H1 (cell line): ENCODE data around the gene SRPK3. TPM values are rescaled to one million over a fixed set of nuclear protein-coding genes. Genes with fewer than 3 reads are reported as not detected.

Experiments used
- CTCF ChIA-PET: fragments of 300-600 bp; sonication (Branson Sonifier 250); formaldehyde crosslinking; loops from one replicate; lab custom pipeline; 2021; ENCODE audit not compliant: partially characterized antibody; lab: Charles Lee
- POLR2A ChIA-PET: fragments of 300-600 bp; sonication (Branson Sonifier 250); formaldehyde crosslinking; loops from one replicate; lab custom pipeline; 2021; ENCODE audit warnings: inconsistent platforms; ENCODE audit not compliant: partially characterized antibody; lab: Charles Lee
- DNase-seq, 2 experiments: peaks; one replicate each; pipeline versions ENCODE4 v3.0.0 to v3.0.0-alpha.2; 2010 to 2022; ENCODE audit warnings: low spot score in 2 of 2, low read depth in 1 of 2, mixed read lengths in 1 of 2
- FAIRE-seq: peaks from 2 replicates; lab custom pipeline; 2011; peaks lifted over from hg19 to GRCh38; lab: Jason Lieb, UNC
- H2AFZ ChIP-seq: 2 replicates; pipeline ENCODE4 v1.8.1; 2012; ENCODE audit warnings: low read length, inconsistent platforms
- H2AK5ac ChIP-seq: 2 replicates; pipeline ENCODE4 v1.6.1; 2013; ENCODE audit warnings: low read depth, low read length
- H2BK120ac ChIP-seq: replicated peaks from 2 replicates; pipeline ENCODE3; 2013; ENCODE audit warnings: low read depth, low read length, inconsistent platforms
- H2BK12ac ChIP-seq: 2 replicates; pipeline ENCODE4 v1.6.1; 2013; ENCODE audit warnings: low read depth, low read length
- H2BK15ac ChIP-seq: 2 replicates; pipeline ENCODE4 v1.6.1; 2013; ENCODE audit warnings: low read length
- H2BK20ac ChIP-seq: 2 replicates; pipeline ENCODE4 v1.6.1; 2013; ENCODE audit warnings: low read length
- H2BK5ac ChIP-seq: 2 replicates; pipeline ENCODE4 v1.6.1; 2013; ENCODE audit warnings: low read depth, low read length
- H3K14ac ChIP-seq: 2 replicates; pipeline ENCODE4 v1.6.1; 2013; ENCODE audit warnings: inconsistent platforms; ENCODE audit not compliant: insufficient read length
- H3K18ac ChIP-seq: 2 replicates; pipeline ENCODE4 v1.6.1; 2013; ENCODE audit warnings: low read length; ENCODE audit errors: extremely low read depth
- H3K23ac ChIP-seq: 2 replicates; pipeline ENCODE4 v1.6.1; 2013; ENCODE audit warnings: inconsistent platforms; ENCODE audit not compliant: insufficient read length
- H3K23me2 ChIP-seq: 2 replicates; pipeline ENCODE4 v1.6.1; 2013; ENCODE audit warnings: low read depth, low read length
- H3K27ac ChIP-seq: 2 replicates; pipeline ENCODE4 v1.6.1; 2011; ENCODE audit warnings: low read depth, low read length, inconsistent platforms
- H3K27me3 ChIP-seq, 4 experiments: replicated peaks in 1 of 4; 1 replicate in 1 of 4; 2 replicates in 3 of 4; pipeline versions ENCODE4 v1.6.1 to v1.8.1; 2011 to 2013; ENCODE audit warnings: low read length in 3 of 4, mild to moderate bottlenecking in 3 of 4, inconsistent platforms in 2 of 4, mixed read lengths in 2 of 4, moderate library complexity in 1 of 4; ENCODE audit not compliant: control insufficient read depth in 3 of 4, insufficient read depth in 3 of 4; ENCODE audit errors: extremely low read depth in 1 of 4
- H3K36me3 ChIP-seq, 4 experiments: 2 replicates each; pipeline versions ENCODE4 v1.6.1 to v1.8.1; 2011 to 2013; ENCODE audit warnings: mild to moderate bottlenecking in 4 of 4, low read length in 3 of 4, moderate library complexity in 2 of 4, control low read depth in 1 of 4, inconsistent platforms in 1 of 4; ENCODE audit not compliant: insufficient read depth in 4 of 4, control insufficient read depth in 2 of 4
- H3K4ac ChIP-seq: replicated peaks from 2 replicates; pipeline ENCODE3; 2013; ENCODE audit warnings: low read length, low read depth, mixed read lengths, inconsistent platforms; ENCODE audit not compliant: insufficient read length
- H3K4me1 ChIP-seq, 4 experiments: replicated peaks in 1 of 4; 1 replicate in 1 of 4; 2 replicates in 3 of 4; pipeline versions ENCODE4 v1.6.1 to v1.8.1; 2011 to 2013; ENCODE audit warnings: low read length in 3 of 4, inconsistent platforms in 2 of 4, mixed read lengths in 1 of 4; ENCODE audit not compliant: insufficient read depth in 4 of 4, control insufficient read depth in 3 of 4
- H3K4me2 ChIP-seq, 2 experiments: 2 replicates each; pipeline versions ENCODE4 v1.6.1 to v1.8.1; 2011 to 2013; ENCODE audit warnings: low read depth in 2 of 2, low read length in 2 of 2, control low read depth in 1 of 2, inconsistent platforms in 1 of 2, mild to moderate bottlenecking in 1 of 2; ENCODE audit not compliant: insufficient read depth in 1 of 2
- H3K4me3 ChIP-seq, 4 experiments: fragments of 200-600, 300-600 bp in 1 of 4; sonication (generic), shearing (Covaris generic), sonication (Bioruptor Twin) in 1 of 4; 2 replicates each; pipeline versions ENCODE4 v1.5.1 to v1.8.1; 2011 to 2016; ENCODE audit warnings: low read length in 4 of 4, low read depth in 3 of 4, control low read depth in 2 of 4, inconsistent platforms in 2 of 4, mild to moderate bottlenecking in 2 of 4, mixed read lengths in 1 of 4, moderate library complexity in 1 of 4; ENCODE audit not compliant: insufficient read depth in 2 of 4; ENCODE audit errors: extremely low read depth in 1 of 4
- H3K56ac ChIP-seq: replicated peaks from 2 replicates; pipeline ENCODE3; 2013; ENCODE audit warnings: low read depth, mild to moderate bottlenecking, mixed read lengths, low read length, inconsistent platforms; ENCODE audit not compliant: insufficient read length
- H3K79me1 ChIP-seq: 2 replicates; pipeline ENCODE4 v1.6.1; 2013; ENCODE audit warnings: low read depth, low read length, control low read depth
- H3K79me2 ChIP-seq, 2 experiments: 2 replicates each; pipeline versions ENCODE4 v1.6.1 to v1.8.1; 2012 to 2013; ENCODE audit warnings: low read length in 2 of 2, mild to moderate bottlenecking in 2 of 2, inconsistent platforms in 1 of 2; ENCODE audit not compliant: insufficient read depth in 2 of 2, control insufficient read depth in 1 of 2
- H3K9ac ChIP-seq, 4 experiments: replicated peaks in 1 of 4; 1 replicate in 1 of 4; 2 replicates in 3 of 4; pipeline versions ENCODE4 v1.6.1 to v1.8.1; 2011 to 2013; ENCODE audit warnings: low read depth in 3 of 4, low read length in 3 of 4, control low read depth in 2 of 4, mild to moderate bottlenecking in 2 of 4, moderate library complexity in 2 of 4, inconsistent platforms in 1 of 4; ENCODE audit errors: extremely low read depth in 1 of 4
- H3K9me3 ChIP-seq, 2 experiments: 2 replicates each; pipeline versions ENCODE4 v1.6.1 to v1.8.1; 2012 to 2013; ENCODE audit warnings: mild to moderate bottlenecking in 2 of 2, moderate library complexity in 2 of 2, control low read depth in 1 of 2, inconsistent platforms in 1 of 2, low read depth in 1 of 2, low read length in 1 of 2, mixed read lengths in 1 of 2; ENCODE audit not compliant: insufficient read depth in 2 of 2
- H4K20me1 ChIP-seq, 2 experiments: replicated peaks in 1 of 2; 2 replicates each; pipeline versions ENCODE3 to v1.8.1; 2011 to 2013; ENCODE audit warnings: inconsistent platforms in 2 of 2, low read length in 2 of 2, mild to moderate bottlenecking in 1 of 2; ENCODE audit not compliant: insufficient read depth in 2 of 2, control insufficient read depth in 1 of 2
- H4K5ac ChIP-seq: 2 replicates; pipeline ENCODE4 v1.6.1; 2013; ENCODE audit warnings: low read length, low read depth, mixed read lengths, inconsistent platforms; ENCODE audit not compliant: insufficient read length
- H4K8ac ChIP-seq: 2 replicates; pipeline ENCODE4 v1.8.0; 2013; ENCODE audit warnings: mild to moderate bottlenecking, moderate library complexity, low read length, inconsistent platforms; ENCODE audit not compliant: insufficient read depth; ENCODE audit errors: extremely low read depth
- H4K91ac ChIP-seq: replicated peaks from 2 replicates; pipeline ENCODE3; 2013; ENCODE audit warnings: low read length, mixed read lengths, inconsistent platforms; ENCODE audit not compliant: insufficient read length
- BRCA1 ChIP-seq: IDR thresholded peaks from 2 replicates; pipeline ENCODE4 v1.6.1; 2012; ENCODE audit warnings: low read depth, low read length, improper control_type of control experiment
- CBX8 ChIP-seq: fragments of 300-800, 300-1000 bp; sonication (generic); IDR thresholded peaks from 2 replicates; pipeline ENCODE4 v1.7.1; 2016; ENCODE audit warnings: low read depth, low read length, borderline replicate concordance
- CTBP2 ChIP-seq: IDR thresholded peaks from 2 replicates; pipeline ENCODE4 v1.7.0; 2011; ENCODE audit warnings: borderline replicate concordance, mild to moderate bottlenecking, moderate library complexity, mixed read lengths, low read length; ENCODE audit not compliant: insufficient read depth, insufficient read length
- CTCF ChIP-seq, 3 experiments: IDR thresholded peaks; 1 replicate in 2 of 3; 2 replicates in 1 of 3; pipeline versions ENCODE4 v1.5.1 to v1.6.1; 2011; ENCODE audit warnings: low read length in 3 of 3, mild to moderate bottlenecking in 3 of 3, inconsistent platforms in 2 of 3, low read depth in 1 of 3, moderate library complexity in 1 of 3; ENCODE audit not compliant: insufficient read depth in 1 of 3; ENCODE audit errors: control extremely low read depth in 1 of 3
- SIRT6 ChIP-seq: IDR thresholded peaks from one replicate; pipeline ENCODE4 v1.7.1; 2012; ENCODE audit warnings: low read length, inconsistent platforms
- TCF12 ChIP-seq: IDR thresholded peaks from 2 replicates; pipeline ENCODE4 v1.6.1; 2011; ENCODE audit warnings: low read depth, mild to moderate bottlenecking, low read length
- WGBS, 2 experiments: shearing (Covaris generic) in 1 of 2; methylation state at CpG; one replicate each; pipeline versions ENCODE4 v1.1.6 to v1.1.7; 2013 to 2015; ENCODE audit warnings: low lambda C conversion rate in 2 of 2, mixed read lengths in 2 of 2, inconsistent platforms in 1 of 2, low coverage in 1 of 2, missing lambda C conversion rate in 1 of 2; ENCODE audit not compliant: insufficient replicate concordance in 2 of 2, insufficient coverage in 1 of 2, insufficient read length in 1 of 2; ENCODE audit errors: extremely low coverage in 1 of 2, missing lambda C conversion rate in 1 of 2; 5-methylcytosine and 5-hydroxymethylcytosine counted together
- polyA plus RNA-seq, 7 experiments: library from polyadenylated mRNA; depleted of rRNA in 3 of 7; stranded (reverse) in 5 of 7; unstranded in 2 of 7; fragments of >200 nt in 5 of 7; fragments of 200-250 nt in 2 of 7; gene quantifications; 1 replicate in 5 of 7; 2 replicates in 1 of 7; 4 replicates in 1 of 7; pipeline versions ENCODE4 v1.2.1 to v1.2.3, GENCODE V29; 2011 to 2013; ENCODE audit warnings: missing spikeins in 2 of 7, mixed read lengths in 2 of 7
- total RNA-seq: library from RNA; stranded (reverse); fragmentation: NEBNext Ultra II Directional; extraction: Animal tissue kit (Norgen Biotek cat#: 25700); gene quantifications from 2 replicates; pipeline ENCODE4 v1.2.1, GENCODE V29; 2021
- TF ChIP-seq, protein P1 (sequence below): IDR thresholded peaks from 2 replicates; pipeline ENCODE4 v1.6.1; 2012; ENCODE audit warnings: inconsistent platforms

Gene SRPK3
- total and polyA plus RNA-seq, 2 of the 8 experiments (the other 6 are each of a cell fraction or from before 2014, with no cell fraction given), result not detected

GRCh38 chrX:153807976-153808375 is 27.1 kb downstream of the SRPK3 start:
- no peak overlapping the region for H2AK5ac ChIP-seq
- H3K4me1 ChIP-seq, result peaks cover 0 to 10% (median 5%) of the 10 kb centered on the region in 4 experiments; a peak in 3 of 7 replicates
- no peak overlapping the region for H4K91ac ChIP-seq
- no peak overlapping the region for H3K27ac ChIP-seq
- ChIA-PET CTCF (interaction anchor here (0.8 to 1.5 kb wide), 5 partner anchors 9 to 45 kb away, joined by 3 to 5 read pairs (median 3); no protein-coding TSS in a partner anchor), POLR2A (interaction anchor here (1.9 to 5.4 kb wide), 3 partner anchors 9 to 13 kb away, joined by 8 to 22 read pairs (median 14); partner anchors contain the start of genes IDH3G and SSR4)
- H3K27me3 ChIP-seq, result no peaks in the 10 kb centered on the region
- H3K9ac ChIP-seq, result no peak overlapping the region
- no peak overlapping the region for H3K4me3 ChIP-seq
- no peak for TF ChIP-seq CBX8
- no peak for TF ChIP-seq CTBP2
- TF ChIP-seq CTCF (IDR thresholded peaks at IDR 0.05; ENCODE audit: control extremely low read depth in 1 of 3, insufficient read depth in 1 of 3, low read depth in 1 of 3, low read length in 3 of 3), result no peak
- TF ChIP-seq SIRT6, result no peak
- TF ChIP-seq BRCA1, result no peak
- TF ChIP-seq, protein P1, sequence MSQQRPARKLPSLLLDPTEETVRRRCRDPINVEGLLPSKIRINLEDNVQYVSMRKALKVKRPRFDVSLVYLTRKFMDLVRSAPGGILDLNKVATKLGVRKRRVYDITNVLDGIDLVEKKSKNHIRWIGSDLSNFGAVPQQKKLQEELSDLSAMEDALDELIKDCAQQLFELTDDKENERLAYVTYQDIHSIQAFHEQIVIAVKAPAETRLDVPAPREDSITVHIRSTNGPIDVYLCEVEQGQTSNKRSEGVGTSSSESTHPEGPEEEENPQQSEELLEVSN, result no peak
- no peak for TF ChIP-seq TCF12
- H3K79me2 ChIP-seq, result peaks cover 0 to 53% of the 10 kb centered on the region in 2 experiments; a peak in 3 of 4 replicates
- no peak overlapping the region for H3K14ac ChIP-seq
- no peak overlapping the region for H2AFZ ChIP-seq
- no peak overlapping the region for H3K4me2 ChIP-seq
- H3K56ac ChIP-seq, result no peak overlapping the region
- no peaks in the 10 kb centered on the region for H3K9me3 ChIP-seq
- peaks cover 3% of the 10 kb centered on the region for H3K79me1 ChIP-seq
- H2BK20ac ChIP-seq, result no peak overlapping the region
- H3K4ac ChIP-seq, result no peak overlapping the region
- no peak overlapping the region for H3K18ac ChIP-seq
- no peak overlapping the region for H2BK5ac ChIP-seq
- H4K5ac ChIP-seq, result no peak overlapping the region
- FAIRE-seq (no peak), DNase-seq (no peak)
- H3K23me2 ChIP-seq, result no peaks in the 10 kb centered on the region
- peaks cover 0 to 21% (median 0%) of the 10 kb centered on the region in 4 experiments; a peak in 2 of 8 replicates for H3K36me3 ChIP-seq
- no peak overlapping the region for H4K8ac ChIP-seq
- no peak overlapping the region for H2BK12ac ChIP-seq
- H4K20me1 ChIP-seq, result peaks cover 0 to 21% of the 10 kb centered on the region in 2 experiments
- H3K23ac ChIP-seq, result no peak overlapping the region
- H2BK15ac ChIP-seq, result no peak overlapping the region
- H2BK120ac ChIP-seq, result no peak overlapping the region
- WGBS, 2 experiments, result 79% methylated on average over 4 of the region's 19 CpGs; no CpG with 5 or more reads in 1 of the 2 experiments
